Measurements from ENCODE around the gene FOXN3.

DNA sequence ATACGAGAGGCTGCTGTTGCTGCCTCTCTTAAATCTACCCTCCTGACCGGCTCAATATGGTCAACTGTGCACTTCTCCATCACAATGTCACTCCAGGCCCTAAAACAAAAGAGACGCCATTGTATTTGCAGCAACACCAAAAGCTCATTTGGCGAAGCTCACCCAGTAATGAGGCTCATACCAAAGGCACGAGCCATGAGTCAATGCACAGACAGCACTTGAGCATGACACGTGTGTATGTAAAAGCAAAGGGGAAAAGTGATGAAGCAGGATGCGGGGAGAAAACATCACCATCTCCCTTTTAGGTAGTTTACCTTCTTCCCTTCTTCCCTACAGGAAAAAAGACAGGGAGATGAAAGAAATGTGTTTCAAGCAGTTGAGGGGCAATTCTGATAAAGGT is 150.3 kb downstream of the FOXN3 start:
- TF ChIP-seq FOXM1 (IDR thresholded peaks at IDR 0.05; ENCODE audit: borderline replicate concordance) = no peak
- TF ChIP-seq ELF4 (IDR thresholded peaks at IDR 0.05) = no peak
- TF ChIP-seq FOXA1 (IDR thresholded peaks at IDR 0.05) = no peak
- no peak for TF ChIP-seq FOXK2 (IDR thresholded peaks at IDR 0.05)
- TF ChIP-seq L3MBTL2 (conservative IDR thresholded peaks at IDR 0.05) = no peak
- TF ChIP-seq SP1 (IDR thresholded peaks at IDR 0.05) = no peak
